ENCODE data around the gene MLLT10.

Gene MLLT10

DNA sequence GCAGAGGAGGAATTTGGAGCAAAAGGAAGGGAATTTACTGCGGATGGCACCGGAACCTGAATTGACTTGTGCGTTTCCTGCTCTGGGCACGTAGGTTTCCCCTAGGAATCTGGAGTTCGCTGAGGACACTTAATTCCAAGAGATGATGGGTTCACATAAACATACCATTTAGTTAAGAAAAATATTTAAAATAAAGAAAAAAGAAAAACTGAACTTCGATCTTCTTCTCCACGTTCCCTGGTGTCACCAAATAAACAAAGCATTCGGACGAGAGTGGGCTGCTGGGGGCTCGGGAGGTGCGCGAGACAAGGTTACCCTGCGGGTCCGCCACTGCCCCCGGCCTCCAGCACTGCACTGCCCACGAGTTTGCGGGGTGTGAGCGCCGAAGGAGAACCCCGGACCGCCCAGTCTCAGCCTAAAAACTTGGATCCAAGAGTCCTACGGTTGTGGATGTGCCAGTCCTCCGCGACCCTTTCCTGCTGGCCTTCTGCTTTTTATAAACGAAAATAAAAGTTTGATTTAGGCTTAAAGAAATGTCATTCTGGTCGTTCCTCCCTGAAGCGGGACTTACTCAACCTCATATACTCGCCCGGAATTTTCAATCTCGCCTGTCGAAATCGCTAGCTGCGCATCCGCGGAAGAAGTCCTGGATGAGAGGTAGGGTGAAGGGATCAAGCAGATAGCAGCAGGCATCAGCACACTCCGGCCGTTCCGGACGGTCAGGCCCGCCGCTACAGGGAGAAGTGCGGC lies 38.9 kb upstream of the MLLT10 start:
- Histone ChIP-seq H3K27ac (ENCODE audit: low read length) (no peak overlapping the region), H3K36me3 (ENCODE audit: control insufficient read depth in 2 of 2, insufficient read depth in 2 of 2, low read length in 2 of 2) (no peaks in the 10 kb centered on the region), H3K4me1 (ENCODE audit: control insufficient read depth, insufficient read depth, low read length) (peaks cover 19% of the 10 kb centered on the region), H3K27me3 (ENCODE audit: control insufficient read depth in 1 of 2, insufficient read depth in 2 of 2, low read length in 2 of 2) (peaks cover 0 to 3% of the 10 kb centered on the region in 2 donors), H3K4me3 (ENCODE audit: low read length in 2 of 2) (peak overlapping the region; percentile 84 to 88), H3K9ac (ENCODE audit: low read length in 2 of 2) (peak overlapping the region; percentile 43 to 56), H3K9me3 (ENCODE audit: control insufficient read depth in 2 of 2, low read length in 2 of 2) (no peaks in the 10 kb centered on the region)

DNA sequence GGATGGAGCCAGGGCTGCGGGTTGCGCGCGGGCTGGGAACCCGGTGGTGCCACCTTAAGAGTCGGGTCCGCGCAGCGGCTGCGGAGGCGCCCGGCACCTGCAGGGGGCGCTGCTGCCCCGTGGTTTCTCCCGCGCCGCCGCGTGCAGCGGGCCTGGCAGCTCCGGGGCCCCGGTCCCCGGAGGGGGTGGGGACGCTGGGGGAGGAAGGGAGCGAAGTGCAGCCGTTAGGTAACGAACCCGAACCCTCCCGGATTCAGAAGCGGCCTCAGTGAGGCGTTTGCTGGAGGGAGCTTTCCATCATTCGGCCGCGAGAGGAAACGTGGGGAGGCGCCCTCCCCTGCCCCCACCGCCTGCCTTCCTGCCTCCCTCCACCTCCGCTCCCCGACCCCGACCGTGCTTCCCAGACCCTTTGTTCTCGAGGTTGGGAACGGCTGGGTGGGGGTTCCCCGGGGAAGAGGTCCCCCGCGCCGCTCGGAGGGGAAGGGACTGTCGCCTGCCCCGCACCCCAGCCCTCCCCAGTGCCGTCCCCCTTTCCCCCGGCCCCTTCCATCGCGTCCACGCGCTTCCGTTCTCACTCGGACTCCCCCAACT lies 38.2 kb upstream of the MLLT10 start:
- Histone ChIP-seq H3K9ac (ENCODE audit: low read length in 2 of 2) (peak overlapping the region; percentile 21 to 56), H3K27ac (ENCODE audit: low read length) (no peak overlapping the region), H3K4me1 (ENCODE audit: control insufficient read depth, insufficient read depth, low read length) (peaks cover 19% of the 10 kb centered on the region), H3K9me3 (ENCODE audit: control insufficient read depth in 2 of 2, low read length in 2 of 2) (no peaks in the 10 kb centered on the region), H3K36me3 (ENCODE audit: control insufficient read depth in 2 of 2, insufficient read depth in 2 of 2, low read length in 2 of 2) (no peaks in the 10 kb centered on the region), H3K27me3 (ENCODE audit: control insufficient read depth in 1 of 2, insufficient read depth in 2 of 2, low read length in 2 of 2) (peaks cover 0 to 3% of the 10 kb centered on the region in 2 donors), H3K4me3 (ENCODE audit: low read length in 2 of 2) (peak overlapping the region; percentile 84 to 88)

DNA sequence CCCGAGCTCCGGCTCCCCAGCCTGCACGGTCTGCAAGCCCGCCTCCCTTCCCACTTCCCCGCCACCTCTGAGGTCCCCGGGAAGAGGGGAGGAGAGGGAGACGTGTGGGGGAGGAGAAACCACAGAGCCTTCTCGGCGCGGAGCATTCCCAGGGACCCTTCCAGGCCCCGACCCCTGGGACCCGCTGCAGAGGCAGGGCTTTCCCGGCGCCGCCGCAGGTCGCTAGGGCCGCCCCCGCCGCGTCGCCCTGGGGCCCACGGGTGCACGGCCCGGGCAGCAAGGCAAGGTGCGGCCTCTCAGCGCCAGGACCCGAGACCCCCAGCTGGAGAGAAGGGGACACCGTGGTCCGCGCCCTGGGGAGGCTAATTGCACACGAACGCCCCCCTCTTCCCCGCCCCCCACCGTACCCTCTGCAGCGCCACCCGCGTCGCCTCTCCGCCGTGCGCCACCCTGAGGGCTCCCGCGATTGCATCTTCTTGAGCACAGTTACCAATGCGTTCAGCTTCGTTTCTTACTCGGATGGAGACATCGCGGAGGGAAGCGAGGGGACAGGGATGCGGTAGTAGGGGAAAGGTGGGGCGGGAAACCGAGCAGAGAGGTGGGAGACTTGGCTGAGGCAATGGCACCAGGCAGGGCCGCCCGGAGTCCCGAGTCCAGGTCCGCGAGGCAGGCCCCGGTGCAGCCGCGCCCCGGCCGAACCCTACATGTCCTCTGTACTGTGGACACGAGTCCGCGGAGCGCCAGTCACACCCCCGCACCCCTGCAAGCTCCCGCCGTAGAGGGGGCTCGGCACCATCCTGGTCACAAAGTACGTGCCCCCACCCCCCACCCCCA lies 37.5 kb upstream of the MLLT10 start:
- Histone ChIP-seq H3K4me3 (ENCODE audit: low read length in 2 of 2) (peak overlapping the region; percentile 84 to 88), H3K9ac (ENCODE audit: low read length in 2 of 2) (peak overlapping the region; percentile 13 to 45), H3K27me3 (ENCODE audit: control insufficient read depth in 1 of 2, insufficient read depth in 2 of 2, low read length in 2 of 2) (peaks cover 0 to 3% of the 10 kb centered on the region in 2 donors), H3K4me1 (ENCODE audit: control insufficient read depth, insufficient read depth, low read length) (peaks cover 19% of the 10 kb centered on the region), H3K27ac (ENCODE audit: low read length) (no peak overlapping the region), H3K9me3 (ENCODE audit: control insufficient read depth in 2 of 2, low read length in 2 of 2) (no peaks in the 10 kb centered on the region), H3K36me3 (ENCODE audit: control insufficient read depth in 2 of 2, insufficient read depth in 2 of 2, low read length in 2 of 2) (no peaks in the 10 kb centered on the region)

DNA sequence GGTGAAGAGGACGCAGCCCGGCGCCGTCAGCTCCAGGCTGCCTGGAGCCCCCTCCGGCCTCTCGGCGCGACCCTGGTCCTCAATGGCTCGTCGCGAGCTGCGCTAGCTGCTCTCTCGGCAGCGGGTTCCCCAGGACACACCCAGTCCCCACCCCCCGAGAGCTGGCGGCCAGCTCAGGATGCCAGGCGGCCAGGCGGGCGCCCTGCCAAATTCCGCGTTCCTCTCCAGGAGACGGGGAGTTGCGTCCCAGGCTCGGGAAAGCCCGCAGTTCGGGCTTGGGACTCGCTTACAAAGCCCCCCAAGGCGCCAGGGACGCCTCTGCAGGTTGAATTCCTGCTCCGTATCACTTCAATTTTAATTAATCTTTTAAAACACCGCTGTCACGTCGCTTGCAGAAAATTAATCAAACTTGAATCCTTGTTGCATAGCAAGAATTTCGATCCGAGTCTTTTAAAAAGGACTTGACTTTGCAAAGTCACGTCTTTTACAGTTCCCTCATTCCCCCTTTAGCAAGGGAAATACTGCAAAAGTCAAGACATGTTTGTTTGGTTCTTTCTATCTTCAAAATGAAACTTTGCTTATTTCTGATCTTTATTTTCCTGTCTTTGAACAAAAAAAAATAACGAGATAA lies 36.7 kb upstream of the MLLT10 start:
- Histone ChIP-seq H3K4me3 (ENCODE audit: low read length in 2 of 2) (peak overlapping the region; percentile 84 to 88), H3K36me3 (ENCODE audit: control insufficient read depth in 2 of 2, insufficient read depth in 2 of 2, low read length in 2 of 2) (no peaks in the 10 kb centered on the region), H3K4me1 (ENCODE audit: control insufficient read depth, insufficient read depth, low read length) (peaks cover 19% of the 10 kb centered on the region), H3K27ac (ENCODE audit: low read length) (no peak overlapping the region), H3K27me3 (ENCODE audit: control insufficient read depth in 1 of 2, insufficient read depth in 2 of 2, low read length in 2 of 2) (peaks cover 0 to 3% of the 10 kb centered on the region in 2 donors), H3K9me3 (ENCODE audit: control insufficient read depth in 2 of 2, low read length in 2 of 2) (no peaks in the 10 kb centered on the region), H3K9ac (ENCODE audit: low read length in 2 of 2) (peak overlapping the region; percentile 13 to 36)

DNA sequence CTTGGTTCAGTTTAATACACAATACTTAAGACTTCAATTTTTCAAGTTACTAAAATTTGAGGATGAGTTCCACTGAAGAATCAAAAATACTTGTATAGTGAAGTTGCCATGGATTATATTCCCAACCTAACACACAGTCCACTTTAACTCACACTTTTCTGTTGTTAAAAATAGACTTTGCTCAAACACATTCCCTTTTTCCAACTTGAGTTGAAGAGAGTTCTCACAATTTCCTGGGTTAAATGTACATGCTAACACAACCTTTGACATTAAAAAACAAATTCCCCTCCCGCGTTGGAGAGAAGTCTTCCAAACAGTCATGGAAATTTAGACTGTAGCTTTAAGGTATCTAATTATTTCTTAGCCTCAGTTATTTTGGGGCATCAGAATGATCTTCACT lies 35.7 kb upstream of the MLLT10 start:
- Histone ChIP-seq H3K27ac (ENCODE audit: low read length) (no peak overlapping the region), H3K4me1 (ENCODE audit: control insufficient read depth, insufficient read depth, low read length) (peaks cover 19% of the 10 kb centered on the region), H3K27me3 (ENCODE audit: control insufficient read depth in 1 of 2, insufficient read depth in 2 of 2, low read length in 2 of 2) (peaks cover 0 to 3% of the 10 kb centered on the region in 2 donors), H3K36me3 (ENCODE audit: control insufficient read depth in 2 of 2, insufficient read depth in 2 of 2, low read length in 2 of 2) (no peaks in the 10 kb centered on the region), H3K4me3 (ENCODE audit: low read length in 2 of 2) (no peak overlapping the region), H3K9ac (ENCODE audit: low read length in 2 of 2) (no peak overlapping the region), H3K9me3 (ENCODE audit: control insufficient read depth in 2 of 2, low read length in 2 of 2) (no peaks in the 10 kb centered on the region)

DNA sequence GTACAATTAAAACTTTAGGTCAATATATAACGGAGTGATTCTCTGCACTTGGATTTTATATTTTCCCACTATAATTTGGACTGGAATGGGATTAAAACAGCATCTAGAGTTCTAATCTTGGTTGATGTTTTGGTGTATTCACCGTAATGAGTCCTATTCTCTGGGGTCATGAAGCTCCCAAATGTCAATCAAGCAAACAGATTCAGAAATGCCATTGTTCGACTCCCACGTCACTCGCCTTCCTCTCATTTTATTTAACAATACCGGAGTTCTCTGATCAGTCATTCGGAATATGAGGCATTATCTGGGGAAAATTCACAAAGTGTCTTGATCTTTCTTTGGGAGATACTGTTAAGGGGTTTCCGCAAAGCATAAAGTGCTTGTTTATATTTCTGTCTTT lies 35.0 kb upstream of the MLLT10 start:
- no peaks in the 10 kb centered on the region for H3K36me3 ChIP-seq (ENCODE audit: control insufficient read depth in 2 of 2, insufficient read depth in 2 of 2, low read length in 2 of 2)
- no peak overlapping the region for H3K9ac ChIP-seq (ENCODE audit: low read length in 2 of 2)
- H3K9me3 ChIP-seq (ENCODE audit: control insufficient read depth in 2 of 2, low read length in 2 of 2), result no peaks in the 10 kb centered on the region
- H3K4me1 ChIP-seq (ENCODE audit: control insufficient read depth, insufficient read depth, low read length), result peaks cover 19% of the 10 kb centered on the region
- H3K27ac ChIP-seq (ENCODE audit: low read length), result no peak overlapping the region
- H3K27me3 ChIP-seq (ENCODE audit: control insufficient read depth in 1 of 2, insufficient read depth in 2 of 2, low read length in 2 of 2), result no peaks in the 10 kb centered on the region
- H3K4me3 ChIP-seq (ENCODE audit: low read length in 2 of 2), result no peak overlapping the region

DNA sequence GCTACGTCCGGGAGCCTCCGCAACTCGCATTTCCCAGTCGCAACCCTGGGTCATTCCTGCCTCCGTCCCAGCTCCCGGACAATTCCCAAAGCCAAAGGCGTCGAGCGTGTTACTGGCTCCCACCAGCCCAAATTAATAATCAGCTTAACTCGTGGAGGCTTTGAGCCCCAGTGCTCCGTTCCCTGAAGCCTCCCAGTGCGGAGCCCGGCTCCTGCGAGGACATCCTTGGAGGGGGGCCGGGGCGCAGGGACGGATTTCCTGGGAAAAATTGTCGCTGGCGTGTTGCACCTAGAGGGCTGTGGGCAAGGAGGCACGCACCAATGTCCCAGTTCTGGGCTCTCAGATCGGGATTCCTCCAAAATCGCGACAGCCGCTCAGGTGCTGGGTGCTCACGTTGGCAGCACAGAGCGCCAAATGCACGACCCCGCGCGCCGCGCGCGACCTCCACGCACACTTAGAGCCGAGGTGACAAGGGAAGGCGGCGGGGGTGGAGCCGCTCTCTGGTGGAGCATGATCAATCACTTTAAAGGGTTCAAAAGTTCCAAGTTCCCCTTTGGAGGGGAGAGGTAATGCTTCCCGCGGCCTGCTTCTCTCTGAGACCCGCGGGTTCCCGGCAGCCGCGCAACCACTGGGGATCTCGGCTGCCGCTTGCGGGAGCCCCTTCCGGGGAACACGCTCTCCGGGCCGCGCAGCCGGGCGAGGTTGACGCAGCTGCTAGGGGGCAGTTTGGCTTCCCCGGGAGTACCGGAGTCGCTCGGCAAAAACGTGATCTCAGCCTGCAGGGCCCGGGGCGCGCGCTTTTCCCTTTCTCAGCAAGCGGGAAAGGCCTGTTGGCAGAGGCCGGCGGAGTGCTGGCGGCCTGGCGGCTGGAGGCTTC lies 34.1 kb upstream of the MLLT10 start:
- no peak overlapping the region for H3K9ac ChIP-seq (ENCODE audit: low read length in 2 of 2)
- H3K27ac ChIP-seq (ENCODE audit: low read length), result no peak overlapping the region
- H3K9me3 ChIP-seq (ENCODE audit: control insufficient read depth in 2 of 2, low read length in 2 of 2), result no peaks in the 10 kb centered on the region
- no peaks in the 10 kb centered on the region for H3K36me3 ChIP-seq (ENCODE audit: control insufficient read depth in 2 of 2, insufficient read depth in 2 of 2, low read length in 2 of 2)
- H3K27me3 ChIP-seq (ENCODE audit: control insufficient read depth in 1 of 2, insufficient read depth in 2 of 2, low read length in 2 of 2), result no peaks in the 10 kb centered on the region
- H3K4me1 ChIP-seq (ENCODE audit: control insufficient read depth, insufficient read depth, low read length), result peaks cover 18% of the 10 kb centered on the region
- H3K4me3 ChIP-seq (ENCODE audit: low read length in 2 of 2), result no peak overlapping the region

DNA sequence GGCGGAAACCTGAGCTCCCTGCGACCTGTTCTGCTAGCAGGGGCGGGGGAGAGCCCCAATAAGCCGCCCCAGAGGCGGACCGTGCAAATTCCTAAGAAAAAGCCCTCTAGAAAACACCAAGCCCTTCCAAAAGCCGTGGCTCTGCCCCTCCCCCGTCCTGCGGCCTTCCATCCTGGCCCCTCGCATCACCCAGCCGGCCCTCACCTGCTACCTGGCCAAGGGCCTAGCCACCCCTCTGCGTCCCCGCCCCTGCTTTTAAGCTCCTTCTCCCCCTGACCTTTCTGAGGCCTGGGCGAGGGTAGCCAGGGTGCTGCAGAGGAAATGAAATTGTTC lies 33.5 kb upstream of the MLLT10 start:
- Histone ChIP-seq H3K36me3 (ENCODE audit: control insufficient read depth in 2 of 2, insufficient read depth in 2 of 2, low read length in 2 of 2) (no peaks in the 10 kb centered on the region), H3K9me3 (ENCODE audit: control insufficient read depth in 2 of 2, low read length in 2 of 2) (no peaks in the 10 kb centered on the region), H3K27me3 (ENCODE audit: control insufficient read depth in 1 of 2, insufficient read depth in 2 of 2, low read length in 2 of 2) (no peaks in the 10 kb centered on the region), H3K4me3 (ENCODE audit: low read length in 2 of 2) (no peak overlapping the region), H3K27ac (ENCODE audit: low read length) (no peak overlapping the region), H3K4me1 (ENCODE audit: control insufficient read depth, insufficient read depth, low read length) (peaks cover 11% of the 10 kb centered on the region), H3K9ac (ENCODE audit: low read length in 2 of 2) (no peak overlapping the region)

DNA sequence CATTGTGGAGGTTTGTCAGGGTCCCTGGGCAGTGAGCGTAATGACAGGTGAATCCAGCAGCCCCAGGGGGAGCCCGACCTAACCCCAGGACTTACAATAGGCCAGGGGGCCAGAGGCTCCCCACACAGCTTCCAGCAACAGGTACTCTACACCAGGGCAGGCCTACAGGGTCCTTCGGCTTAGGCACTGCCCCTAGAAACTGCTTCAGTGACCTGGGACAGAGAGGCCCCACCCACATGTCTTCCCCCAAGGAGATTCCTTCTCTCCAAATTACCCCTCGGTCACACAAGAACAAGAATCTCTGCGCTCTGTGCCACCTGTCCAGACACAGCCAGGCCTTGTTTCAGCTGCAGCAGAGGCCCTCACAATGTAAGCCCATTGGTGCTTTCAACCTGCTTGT lies 32.9 kb upstream of the MLLT10 start:
- no peak overlapping the region for H3K4me3 ChIP-seq (ENCODE audit: low read length in 2 of 2)
- no peaks in the 10 kb centered on the region for H3K36me3 ChIP-seq (ENCODE audit: control insufficient read depth in 2 of 2, insufficient read depth in 2 of 2, low read length in 2 of 2)
- peaks cover 11% of the 10 kb centered on the region for H3K4me1 ChIP-seq (ENCODE audit: control insufficient read depth, insufficient read depth, low read length)
- H3K27me3 ChIP-seq (ENCODE audit: control insufficient read depth in 1 of 2, insufficient read depth in 2 of 2, low read length in 2 of 2), result no peaks in the 10 kb centered on the region
- no peak overlapping the region for H3K9ac ChIP-seq (ENCODE audit: low read length in 2 of 2)
- H3K9me3 ChIP-seq (ENCODE audit: control insufficient read depth in 2 of 2, low read length in 2 of 2), result no peaks in the 10 kb centered on the region
- no peak overlapping the region for H3K27ac ChIP-seq (ENCODE audit: low read length)
